Nephron progenitor cell (in vitro differentiated cells): Measurements from ENCODE around the gene TYROBP.
A peak's percentile ranks its signal among the peaks of the same experiment; 100 is the strongest.

Experiments used
- DNase-seq: peaks from one replicate; pipeline ENCODE4 v3.0.0; 2021
- H3K27ac Mint-ChIP-seq: 2 replicates; pipeline ENCODE4 v1.8.0; 2021; ENCODE audit warnings: mild to moderate bottlenecking, moderate library complexity, mixed read lengths
- H3K27me3 Mint-ChIP-seq: 2 replicates; pipeline ENCODE4 v1.8.0; 2021; ENCODE audit warnings: mild to moderate bottlenecking, low read depth, mixed read lengths; ENCODE audit not compliant: poor library complexity
- H3K36me3 Mint-ChIP-seq: 2 replicates; pipeline ENCODE4 v1.8.0; 2021; ENCODE audit warnings: low read depth, mixed read lengths
- H3K4me1 Mint-ChIP-seq: 2 replicates; pipeline ENCODE4 v1.8.0; 2021; ENCODE audit warnings: mixed read lengths
- H3K4me3 Mint-ChIP-seq: 2 replicates; pipeline ENCODE4 v1.8.0; 2021; ENCODE audit warnings: mild to moderate bottlenecking, moderate library complexity, mixed read lengths
- H3K9me3 Mint-ChIP-seq: 2 replicates; pipeline ENCODE4 v1.8.0; 2021; ENCODE audit warnings: mild to moderate bottlenecking, moderate library complexity, mixed read lengths
- TF ChIP-seq, protein P1 (sequence below): fragments of 200-600 bp; sonication (generic); IDR thresholded peaks from 2 replicates; pipeline ENCODE4 v1.5.0; 2021; ENCODE audit warnings: antibody characterized with exemption

TYROBP gene

DNA sequence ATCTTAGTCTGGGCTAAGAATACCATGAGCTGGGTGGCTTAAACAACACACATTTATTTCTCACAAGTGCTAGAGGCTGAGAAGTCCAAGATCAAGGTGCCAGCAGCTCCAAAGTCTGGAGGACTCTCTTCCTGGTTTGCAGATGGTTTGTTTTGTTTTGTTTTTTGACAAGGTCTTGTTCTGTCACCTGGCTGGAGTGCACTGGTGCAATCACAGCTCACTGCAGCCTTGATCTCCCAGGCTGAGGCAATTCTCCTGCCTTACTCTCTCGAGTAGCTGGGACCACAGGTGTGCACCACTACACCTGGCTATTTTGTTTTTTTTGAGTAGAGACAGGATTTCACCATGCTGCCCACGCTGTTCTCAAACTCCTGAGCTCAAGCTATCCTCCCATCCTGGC lies 24.2 kb downstream of the TYROBP start:
- Mint-ChIP-seq H3K27ac (no peak overlapping the region), H3K36me3 (peaks cover 14% of the 10 kb centered on the region), H3K9me3 (no peaks in the 10 kb centered on the region), H3K27me3 (peaks cover 40% of the 10 kb centered on the region), H3K4me3 (no peak overlapping the region), H3K4me1 (peaks cover 9% of the 10 kb centered on the region)
- TF ChIP-seq, protein P1, sequence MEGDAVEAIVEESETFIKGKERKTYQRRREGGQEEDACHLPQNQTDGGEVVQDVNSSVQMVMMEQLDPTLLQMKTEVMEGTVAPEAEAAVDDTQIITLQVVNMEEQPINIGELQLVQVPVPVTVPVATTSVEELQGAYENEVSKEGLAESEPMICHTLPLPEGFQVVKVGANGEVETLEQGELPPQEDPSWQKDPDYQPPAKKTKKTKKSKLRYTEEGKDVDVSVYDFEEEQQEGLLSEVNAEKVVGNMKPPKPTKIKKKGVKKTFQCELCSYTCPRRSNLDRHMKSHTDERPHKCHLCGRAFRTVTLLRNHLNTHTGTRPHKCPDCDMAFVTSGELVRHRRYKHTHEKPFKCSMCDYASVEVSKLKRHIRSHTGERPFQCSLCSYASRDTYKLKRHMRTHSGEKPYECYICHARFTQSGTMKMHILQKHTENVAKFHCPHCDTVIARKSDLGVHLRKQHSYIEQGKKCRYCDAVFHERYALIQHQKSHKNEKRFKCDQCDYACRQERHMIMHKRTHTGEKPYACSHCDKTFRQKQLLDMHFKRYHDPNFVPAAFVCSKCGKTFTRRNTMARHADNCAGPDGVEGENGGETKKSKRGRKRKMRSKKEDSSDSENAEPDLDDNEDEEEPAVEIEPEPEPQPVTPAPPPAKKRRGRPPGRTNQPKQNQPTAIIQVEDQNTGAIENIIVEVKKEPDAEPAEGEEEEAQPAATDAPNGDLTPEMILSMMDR, result no peak
- DNase-seq, result no peak

DNA sequence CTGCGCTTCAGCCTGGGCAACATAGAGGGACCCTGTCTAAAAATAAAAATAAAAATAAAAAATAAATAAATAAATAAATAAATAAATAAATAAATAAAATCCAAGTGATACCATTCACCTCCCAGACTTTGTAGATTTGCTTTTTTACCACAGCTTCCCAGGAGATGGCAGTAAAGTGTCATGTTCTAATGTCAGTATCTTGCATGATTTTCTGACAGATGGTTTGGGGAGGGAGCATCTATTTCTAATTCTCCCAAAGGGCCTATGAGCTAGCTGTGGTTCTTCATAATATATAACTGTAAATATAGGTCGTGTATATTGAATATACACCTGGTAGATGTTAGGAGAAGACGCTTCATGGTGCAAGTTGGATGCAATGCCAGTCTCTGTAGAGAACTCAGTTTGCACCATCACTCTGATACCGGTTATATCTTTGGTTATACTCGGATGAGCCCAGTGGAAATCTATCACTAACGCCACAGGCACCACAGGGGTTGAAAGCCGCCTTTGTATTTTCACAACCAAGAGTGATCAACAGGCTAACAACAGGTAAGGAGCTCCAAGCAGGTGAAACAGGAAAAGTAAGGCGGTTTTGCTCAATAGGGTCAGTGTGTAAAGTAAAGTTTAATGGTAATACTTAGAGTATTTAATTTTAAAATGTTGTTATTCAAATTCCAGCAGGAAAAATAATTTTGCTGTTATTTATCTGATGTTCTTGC lies 25.8 kb downstream of the TYROBP start:
- TF ChIP-seq, protein P1, result peak; percentile 38
- Mint-ChIP-seq H3K27me3 (peaks cover 44% of the 10 kb centered on the region), H3K4me1 (peaks cover 9% of the 10 kb centered on the region), H3K27ac (no peak overlapping the region), H3K4me3 (no peak overlapping the region), H3K9me3 (no peaks in the 10 kb centered on the region), H3K36me3 (peaks cover 16% of the 10 kb centered on the region)
- DNase-seq, result no peak

DNA sequence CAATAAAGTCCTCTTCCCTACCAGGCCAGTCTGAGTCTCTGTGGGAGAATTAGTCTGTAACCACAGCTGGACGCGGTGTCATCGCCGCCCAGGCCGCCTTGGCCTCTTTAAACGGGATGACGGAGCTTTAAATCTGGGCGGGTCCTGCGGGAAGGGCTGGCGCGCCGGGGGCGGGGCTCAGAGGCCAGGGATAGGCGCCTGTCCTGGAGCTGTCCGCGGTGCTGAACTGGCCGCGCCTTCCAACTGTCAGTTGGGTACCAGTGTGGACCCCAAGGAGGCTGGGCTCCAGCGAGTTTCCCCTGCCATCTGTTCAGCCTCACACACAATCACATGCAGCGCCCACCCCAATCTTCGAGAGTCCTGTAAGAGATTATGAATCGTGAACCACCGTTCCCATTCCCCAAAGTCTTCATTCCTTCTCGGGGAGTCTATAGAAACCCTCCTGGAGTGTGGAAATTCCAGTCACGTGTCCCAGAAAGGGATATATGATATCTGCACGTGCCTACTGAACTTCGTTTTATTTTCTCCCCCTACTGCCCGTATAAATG lies 28.3 kb downstream of the TYROBP start:
- no peak overlapping the region for H3K27ac Mint-ChIP-seq
- peak; percentile 100 for DNase-seq
- H3K27me3 Mint-ChIP-seq, result peaks cover 37% of the 10 kb centered on the region
- TF ChIP-seq, protein P1, result no peak
- H3K9me3 Mint-ChIP-seq, result no peaks in the 10 kb centered on the region
- no peak overlapping the region for H3K4me3 Mint-ChIP-seq
- H3K4me1 Mint-ChIP-seq, result peaks cover 9% of the 10 kb centered on the region
- H3K36me3 Mint-ChIP-seq, result peaks cover 29% of the 10 kb centered on the region

DNA sequence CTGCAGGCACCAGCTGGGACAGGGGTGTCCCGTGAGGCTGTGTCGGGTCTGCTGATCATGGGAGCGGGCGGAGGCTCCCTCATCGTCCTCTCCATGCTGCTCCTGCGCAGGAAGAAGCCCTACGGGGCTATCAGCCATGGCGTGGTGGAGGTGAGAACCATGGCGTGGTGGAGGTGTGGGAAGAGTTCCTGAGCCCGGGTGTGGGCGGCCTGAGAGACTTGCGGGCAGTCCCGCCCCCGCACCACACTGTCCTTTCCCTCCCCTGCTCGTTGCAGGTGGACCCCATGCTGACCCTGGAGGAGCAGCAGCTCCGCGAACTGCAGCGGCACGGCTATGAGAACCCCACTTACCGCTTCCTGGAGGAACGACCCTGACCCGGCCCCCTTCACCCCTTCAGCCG lies 29.0 kb downstream of the TYROBP start:
- peaks cover 33% of the 10 kb centered on the region for H3K27me3 Mint-ChIP-seq
- no peak overlapping the region for H3K27ac Mint-ChIP-seq
- no peaks in the 10 kb centered on the region for H3K9me3 Mint-ChIP-seq
- TF ChIP-seq, protein P1, result no peak
- H3K4me3 Mint-ChIP-seq, result no peak overlapping the region
- peaks cover 9% of the 10 kb centered on the region for H3K4me1 Mint-ChIP-seq
- DNase-seq, result no peak
- peaks cover 33% of the 10 kb centered on the region for H3K36me3 Mint-ChIP-seq

DNA sequence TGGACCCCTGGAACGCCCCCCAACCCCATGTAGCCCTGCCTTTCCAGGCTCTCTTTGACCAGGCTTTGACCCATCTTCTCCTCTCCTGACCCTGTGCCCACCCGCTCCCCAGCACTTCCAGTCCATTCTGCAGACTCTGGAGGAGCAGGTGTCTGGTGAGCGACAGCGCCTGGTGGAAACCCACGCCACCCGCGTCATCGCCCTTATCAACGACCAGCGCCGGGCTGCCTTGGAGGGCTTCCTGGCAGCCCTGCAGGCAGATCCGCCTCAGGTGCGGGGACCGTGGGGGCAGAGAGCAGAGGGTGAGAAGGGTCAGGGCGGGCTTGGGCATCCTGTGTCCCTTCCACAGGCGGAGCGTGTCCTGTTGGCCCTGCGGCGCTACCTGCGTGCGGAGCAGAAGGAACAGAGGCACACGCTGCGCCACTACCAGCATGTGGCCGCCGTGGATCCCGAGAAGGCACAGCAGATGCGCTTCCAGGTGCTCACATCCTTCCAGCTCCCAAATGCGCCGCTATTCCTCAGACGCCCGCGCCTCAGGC lies 33.6 kb downstream of the TYROBP start:
- peak overlapping the region; percentile 76 for H3K27ac Mint-ChIP-seq
- DNase-seq, result no peak
- H3K9me3 Mint-ChIP-seq, result no peaks in the 10 kb centered on the region

More for the DNA sequence above, 33.6 kb downstream of the TYROBP start:
- no peak overlapping the region for H3K4me3 Mint-ChIP-seq
- peaks cover 24% of the 10 kb centered on the region for H3K4me1 Mint-ChIP-seq
- H3K27me3 Mint-ChIP-seq, result peaks cover 12% of the 10 kb centered on the region
- TF ChIP-seq, protein P1, result no peak
- H3K36me3 Mint-ChIP-seq, result peaks cover 41% of the 10 kb centered on the region
